ENCODE results near the gene UNC13D.
"Not testable (repeated sequence)": the region's sequence is repeated elsewhere in the genome, so short reads cannot be mapped to it uniquely, and the experiment has no call there.

The UNC13D gene

GRCh38 chr17:75853433-75853832 is 9.2 kb upstream of the UNC13D start:
- peak; percentile 54 for DNase-seq (ENCODE audit: low spot score)
- FAIRE-seq, result no peak

GRCh38 chr17:75851693-75851991 is 7.4 kb upstream of the UNC13D start:
- FAIRE-seq; DNase-seq (ENCODE audit: low spot score): not testable (repeated sequence)

- no peak for FAIRE-seq
- DNase-seq (ENCODE audit: low spot score), result no peak
Observed at GRCh38 chr17:75850928-75851692, 6.9 kb upstream of the UNC13D start.

- no peak for DNase-seq (ENCODE audit: low spot score)
- FAIRE-seq, result no peak
Observed at GRCh38 chr17:75849724-75850123, 5.5 kb upstream of the UNC13D start.

GRCh38 chr17:75849279-75849646 is 5.1 kb upstream of the UNC13D start:
- DNase-seq (ENCODE audit: low spot score), result no peak
- FAIRE-seq, result no peak

- no peak for DNase-seq (ENCODE audit: low spot score)
- FAIRE-seq, result no peak
Observed at GRCh38 chr17:75848523-75849278, 4.5 kb upstream of the UNC13D start.

GRCh38 chr17:75847614-75848522 is 3.7 kb upstream of the UNC13D start:
- FAIRE-seq (no peak), DNase-seq (ENCODE audit: low spot score) (no peak)

- FAIRE-seq, result no peak
- DNase-seq (ENCODE audit: low spot score), result no peak
Observed at GRCh38 chr17:75846692-75847613, 2.7 kb upstream of the UNC13D start.

GRCh38 chr17:75845933-75846691 is 1.9 kb upstream of the UNC13D start:
- DNase-seq (ENCODE audit: low spot score), result no peak
- FAIRE-seq, result no peak

GRCh38 chr17:75845058-75845711 is 981 bp upstream of the UNC13D start:
- DNase-seq (ENCODE audit: low spot score) (peak; percentile 84), FAIRE-seq (no peak)

GRCh38 chr17:75844530-75845057 is 390 bp upstream of the UNC13D start:
- FAIRE-seq, result no peak
- DNase-seq (ENCODE audit: low spot score), result peak; percentile 62

GRCh38 chr17:75842963-75843576 is 1.1 kb downstream of the UNC13D start:
- FAIRE-seq, result no peak
- DNase-seq (ENCODE audit: low spot score), result no peak

- DNase-seq (ENCODE audit: low spot score) (no peak), FAIRE-seq (no peak)
Observed at GRCh38 chr17:75842411-75842810, 1.8 kb downstream of the UNC13D start.

- FAIRE-seq (no peak), DNase-seq (ENCODE audit: low spot score) (no peak)
Observed at GRCh38 chr17:75840799-75841164, 3.4 kb downstream of the UNC13D start.

- DNase-seq (ENCODE audit: low spot score), result no peak
- FAIRE-seq, result no peak
Observed at GRCh38 chr17:75839942-75840798, 4.0 kb downstream of the UNC13D start.

GRCh38 chr17:75838410-75838809 is 5.8 kb downstream of the UNC13D start:
- FAIRE-seq, result no peak
- no peak for DNase-seq (ENCODE audit: low spot score)

GRCh38 chr17:75837899-75838298 is 6.3 kb downstream of the UNC13D start:
- no peak for FAIRE-seq
- no peak for DNase-seq (ENCODE audit: low spot score)

GRCh38 chr17:75836605-75837004 is 7.6 kb downstream of the UNC13D start:
- DNase-seq (ENCODE audit: low spot score) (no peak), FAIRE-seq (no peak)

Measured in RCC 7860 (cell line).